Nucleus accumbens (tissue), 56 donors: ENCODE results near the gene AP5Z1.

Experiments
- DNase-seq, 56 donors: peaks; one replicate each; lab custom pipeline; 2025; lab: John Stamatoyannopoulos, UW

Gene AP5Z1

GRCh38 chr7:4817178-4817901, 41.9 kb downstream of the AP5Z1 start:
- DNase-seq: no peak

GRCh38 chr7:4818000-4818794, 42.8 kb downstream of the AP5Z1 start:
- no peak for DNase-seq

- no peak for DNase-seq
Observed at GRCh38 chr7:4819560-4820404, 44.4 kb downstream of the AP5Z1 start.

GRCh38 chr7:4820405-4820966, 45.1 kb downstream of the AP5Z1 start:
- DNase-seq: no peak

- DNase-seq: no peak
Observed at GRCh38 chr7:4820967-4821471, 45.6 kb downstream of the AP5Z1 start.

- no peak for DNase-seq
Observed at GRCh38 chr7:4822677-4823076, 47.3 kb downstream of the AP5Z1 start.

- no peak for DNase-seq
Observed at GRCh38 chr7:4823441-4824119, 48.2 kb downstream of the AP5Z1 start.

GRCh38 chr7:4824120-4824775, 48.8 kb downstream of the AP5Z1 start:
- peak in 10 of 56 donors; percentile 8 to 37 (median 24) for DNase-seq

- no peak for DNase-seq
Observed at GRCh38 chr7:4825081-4825480, 49.7 kb downstream of the AP5Z1 start.

- DNase-seq: no peak
Observed at GRCh38 chr7:4828720-4829383, 53.4 kb downstream of the AP5Z1 start.

- peak in 20 of 56 donors; percentile 2 to 59 (median 22) for DNase-seq
Observed at GRCh38 chr7:4830176-4830575, 54.8 kb downstream of the AP5Z1 start.

- DNase-seq: no peak
Observed at GRCh38 chr7:4831723-4832495, 56.5 kb downstream of the AP5Z1 start.

GRCh38 chr7:4832711-4833110, 57.3 kb downstream of the AP5Z1 start:
- no peak for DNase-seq

GRCh38 chr7:4833176-4833575, 57.8 kb downstream of the AP5Z1 start:
- no peak for DNase-seq

- no peak for DNase-seq
Observed at GRCh38 chr7:4833691-4834600, 58.5 kb downstream of the AP5Z1 start.

- DNase-seq: no peak
Observed at GRCh38 chr7:4834601-4835397, 59.4 kb downstream of the AP5Z1 start.
